ENCODE data around the gene ABCG8.

GRCh38 chr2:43825841-43826240, 12.9 kb upstream of the ABCG8 start:
- TF ChIP-seq POLR2A (IDR thresholded peaks at IDR 0.05) (no peak), POLR2AphosphoS5 (IDR thresholded peaks at IDR 0.05) (no peak)
